COR-L47 (cell line): ENCODE measurements around the gene CHD9.
"Not testable (repeated sequence)": the region's sequence is repeated elsewhere in the genome, so short reads cannot be mapped to it uniquely, and the experiment has no call there.

Source experiments
- DNase-seq: peaks from one replicate; lab custom pipeline; 2025; lab: John Stamatoyannopoulos, UW

The CHD9 gene

GRCh38 chr16:53075461-53075860 lies 20.7 kb downstream of the CHD9 start:
- DNase-seq: not testable (repeated sequence)

- no peak for DNase-seq
These were observed 23.5 kb downstream of the CHD9 start for GRCh38 chr16:53078247-53078646.

GRCh38 chr16:53078765-53079485 lies 24.1 kb downstream of the CHD9 start:
- no peak for DNase-seq

DNA sequence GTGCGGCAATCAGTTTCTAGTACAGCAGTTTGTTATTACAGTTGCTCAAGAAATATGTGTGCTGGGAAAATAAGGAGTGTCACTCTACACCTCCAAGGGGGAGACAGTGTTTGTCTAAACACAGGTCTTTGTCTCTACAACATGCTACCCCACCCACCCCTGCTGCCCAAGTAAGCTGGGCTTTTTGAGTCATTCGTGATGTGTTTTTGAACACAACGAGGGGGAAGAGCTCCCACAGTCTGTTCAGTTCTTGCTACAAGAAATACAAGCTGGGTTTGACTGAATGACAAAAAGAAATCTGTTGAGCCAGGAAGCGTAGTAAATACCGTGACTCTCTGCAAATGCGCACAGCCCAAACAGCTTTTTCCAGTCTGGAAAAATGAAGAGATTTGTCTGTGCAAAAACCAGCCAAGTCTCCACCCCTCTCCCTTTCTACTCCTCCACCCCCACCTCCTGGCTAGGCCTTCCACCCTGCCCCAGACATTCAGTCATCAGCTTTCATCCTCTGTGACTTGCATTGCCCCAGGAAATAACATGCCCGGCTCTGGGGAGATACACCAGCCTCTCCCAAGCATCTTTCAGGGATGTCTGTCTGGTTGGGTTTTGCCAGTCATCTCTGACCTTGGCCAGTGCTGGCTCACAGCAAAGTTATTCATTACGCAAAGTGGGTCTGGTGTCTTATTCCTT lies 25.7 kb downstream of the CHD9 start:
- no peak for DNase-seq

- DNase-seq: no peak
These were observed 26.2 kb downstream of the CHD9 start for GRCh38 chr16:53081032-53081424.

DNA sequence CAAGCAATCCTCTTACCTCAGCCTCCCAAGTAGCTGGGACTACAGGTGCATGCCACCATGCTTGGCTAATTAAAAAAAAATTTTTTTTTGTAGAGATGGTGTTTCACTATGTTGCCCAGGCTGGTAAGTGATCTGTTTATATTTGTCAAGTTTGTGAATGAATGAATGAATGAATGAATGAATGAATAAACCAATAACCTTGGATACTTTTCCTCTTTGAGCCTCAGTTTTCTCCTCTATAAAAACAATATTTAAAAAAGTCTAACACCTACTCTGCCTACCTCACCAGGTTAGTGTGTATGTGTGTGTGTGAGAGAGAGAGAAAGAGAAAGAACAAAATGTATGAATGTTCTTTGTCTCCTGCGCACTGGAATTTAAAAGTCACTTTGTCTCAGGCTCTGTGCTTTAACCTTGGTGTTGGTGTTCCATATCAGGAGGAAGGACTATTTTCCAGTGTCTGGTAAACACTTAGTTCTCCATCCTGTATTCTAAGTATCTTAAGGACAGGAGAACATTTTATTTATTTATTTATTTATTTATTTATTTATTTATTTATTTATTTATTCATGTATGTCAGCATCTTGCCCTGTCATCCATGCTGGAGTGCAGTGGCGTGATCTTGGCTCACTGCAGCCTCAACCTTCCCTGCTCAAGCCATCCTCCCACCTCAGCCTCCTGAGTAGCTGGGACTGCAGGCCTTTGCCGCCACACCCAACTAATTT lies 27.1 kb downstream of the CHD9 start:
- DNase-seq: no peak

GRCh38 chr16:53082509-53082908 lies 27.7 kb downstream of the CHD9 start:
- DNase-seq: no peak

- no peak for DNase-seq
These were observed 28.3 kb downstream of the CHD9 start for GRCh38 chr16:53083119-53083518.

DNA sequence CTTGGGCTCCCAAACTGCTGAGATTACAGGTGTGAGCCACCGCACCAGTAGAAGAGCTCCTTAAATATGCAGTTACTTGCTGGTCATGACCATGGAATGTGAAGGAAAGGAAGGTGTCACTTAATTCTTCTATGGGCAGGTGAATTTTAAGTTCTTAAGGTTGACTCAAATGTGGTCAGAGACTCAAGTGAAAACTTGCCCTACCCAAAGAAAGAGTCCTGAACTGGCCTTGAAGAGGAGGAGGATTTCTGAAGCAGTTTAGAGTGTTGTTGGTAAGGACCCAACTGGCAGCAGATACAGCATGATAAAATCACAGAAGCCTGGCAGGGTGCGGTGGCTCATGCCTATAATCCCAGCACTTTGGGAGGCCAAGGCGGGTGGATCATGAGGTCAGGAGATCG lies 29.4 kb downstream of the CHD9 start:
- DNase-seq: no peak

DNA sequence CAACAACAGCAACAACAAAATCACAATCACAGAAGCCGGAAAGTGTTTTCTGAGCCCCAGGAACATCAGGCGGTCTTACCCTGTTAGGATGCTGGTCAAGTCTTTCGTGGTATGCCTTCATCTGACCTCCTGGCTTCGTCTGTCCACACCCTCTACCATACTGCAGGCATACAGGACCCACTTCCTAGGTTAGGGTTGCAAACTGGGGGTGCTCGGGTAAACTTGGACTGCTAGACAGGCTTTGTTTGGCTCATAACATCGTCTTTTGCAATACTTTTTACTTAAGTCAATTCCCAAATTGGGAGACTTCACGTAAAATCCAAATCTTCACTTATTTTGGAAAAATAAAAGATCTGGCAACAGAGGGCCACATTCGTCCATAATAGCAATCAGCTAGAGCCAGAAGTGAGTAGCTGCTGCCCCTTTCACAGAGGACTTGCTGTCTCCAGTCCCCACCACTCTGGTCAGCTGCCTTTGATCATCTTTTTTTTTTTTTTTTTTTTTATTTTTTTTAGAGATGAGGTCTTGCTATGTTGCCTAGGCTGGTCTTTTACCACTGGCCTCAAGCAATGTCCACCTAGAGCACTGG lies 30.0 kb downstream of the CHD9 start:
- no peak for DNase-seq

- peak; percentile 34 for DNase-seq
These were observed 30.6 kb downstream of the CHD9 start for GRCh38 chr16:53085369-53085843.

- DNase-seq: no peak
These were observed 31.2 kb downstream of the CHD9 start for GRCh38 chr16:53085931-53086421.

GRCh38 chr16:53087101-53087500 lies 32.3 kb downstream of the CHD9 start:
- DNase-seq: no peak

- peak; percentile 78 for DNase-seq
These were observed 34.9 kb downstream of the CHD9 start for GRCh38 chr16:53089434-53090285.

DNA sequence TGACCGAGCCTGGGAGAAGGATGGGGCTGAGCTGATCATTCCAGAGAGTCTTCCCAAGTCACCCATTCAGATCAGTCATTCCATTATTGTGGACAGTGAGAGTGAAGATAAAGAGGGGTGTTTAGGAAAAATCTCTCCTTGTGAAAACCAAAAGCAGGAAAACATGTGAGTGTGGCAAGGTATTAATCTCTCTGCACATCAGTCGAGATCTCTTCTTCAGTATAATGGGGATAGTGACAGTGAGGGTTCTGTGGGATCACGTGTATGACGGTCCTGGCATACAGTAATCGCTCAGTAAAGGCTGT lies 35.4 kb downstream of the CHD9 start:
- DNase-seq: no peak

- DNase-seq: no peak
These were observed 36.0 kb downstream of the CHD9 start for GRCh38 chr16:53090591-53091411.

DNA sequence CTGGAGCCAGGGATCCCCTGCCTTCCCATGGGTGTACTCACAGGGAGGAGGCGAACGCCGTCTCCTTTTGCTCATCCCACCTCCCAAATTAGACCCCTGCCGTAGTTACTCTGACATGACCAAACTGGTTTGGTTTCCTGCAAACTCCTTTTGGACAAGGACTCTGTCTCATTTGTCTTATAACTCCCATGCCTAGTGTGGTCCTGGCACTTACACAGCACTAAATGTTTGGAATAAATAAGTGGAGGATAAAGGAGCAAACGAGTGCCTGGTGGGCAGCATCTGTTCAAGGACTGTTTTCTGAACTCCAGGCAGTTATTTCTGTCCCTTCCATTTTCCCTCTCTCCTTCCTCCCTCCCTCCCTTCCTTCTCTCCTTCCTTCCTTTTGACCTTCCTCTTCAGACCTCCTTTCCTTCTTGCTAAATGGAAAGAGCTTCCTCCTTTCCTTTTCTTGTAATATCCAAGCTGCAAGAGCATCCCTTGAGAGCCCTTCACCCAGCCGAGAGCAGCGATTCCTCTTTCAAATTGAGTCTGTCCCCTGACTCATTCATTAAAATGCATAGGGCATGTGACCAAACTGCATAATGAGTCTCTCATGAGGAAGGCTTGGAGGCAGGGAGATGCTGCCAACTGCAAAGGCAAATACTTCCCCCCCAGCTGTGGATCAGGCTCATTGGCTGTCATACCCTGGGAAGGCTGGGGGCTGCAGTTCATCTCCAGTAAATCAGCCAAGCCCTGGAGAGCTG lies 36.8 kb downstream of the CHD9 start:
- DNase-seq: peak; percentile 66

- no peak for DNase-seq
These were observed 37.5 kb downstream of the CHD9 start for GRCh38 chr16:53092284-53092683.

GRCh38 chr16:53093162-53093744 lies 38.5 kb downstream of the CHD9 start:
- no peak for DNase-seq
